ENCODE data around the gene PDE1C.

Gene PDE1C

GRCh38 chr7:31986878-31987518 lies 83.2 kb downstream of the PDE1C start:
- peak; percentile 84 for DNase-seq

- no peak for DNase-seq
Measured at GRCh38 chr7:31982962-31983361, 87.2 kb downstream of the PDE1C start.

GRCh38 chr7:31981874-31982390 lies 88.3 kb downstream of the PDE1C start:
- no peak for DNase-seq

- no peak for DNase-seq
Measured at GRCh38 chr7:31979690-31980330, 90.4 kb downstream of the PDE1C start.

GRCh38 chr7:31975546-31975945 lies 94.7 kb downstream of the PDE1C start:
- no peak for DNase-seq

GRCh38 chr7:31974351-31974750 lies 95.9 kb downstream of the PDE1C start:
- DNase-seq = no peak

- no peak for DNase-seq
Measured at GRCh38 chr7:31971049-31971667, 99.0 kb downstream of the PDE1C start.

- no peak for DNase-seq
Measured at GRCh38 chr7:31970501-31970900, 99.7 kb downstream of the PDE1C start.

GRCh38 chr7:31963569-31964175 lies 106.5 kb downstream of the PDE1C start:
- no peak for DNase-seq

- DNase-seq = no peak
Measured at GRCh38 chr7:31962246-31962645, 108.0 kb downstream of the PDE1C start.

GRCh38 chr7:31958226-31958625 lies 112.0 kb downstream of the PDE1C start:
- peak; percentile 76 for DNase-seq

- DNase-seq = peak; percentile 38
Measured at GRCh38 chr7:31957756-31958155, 112.5 kb downstream of the PDE1C start.

GRCh38 chr7:31957090-31957720 lies 113.0 kb downstream of the PDE1C start:
- DNase-seq = peak; percentile 63

GRCh38 chr7:31955641-31956040 lies 114.6 kb downstream of the PDE1C start:
- DNase-seq = no peak

- no peak for DNase-seq
Measured at GRCh38 chr7:31955021-31955420, 115.2 kb downstream of the PDE1C start.

GRCh38 chr7:31954500-31954899 lies 115.7 kb downstream of the PDE1C start:
- no peak for DNase-seq

- DNase-seq = no peak
Measured at GRCh38 chr7:31953432-31953831, 116.8 kb downstream of the PDE1C start.

GRCh38 chr7:31950091-31950755 lies 120.0 kb downstream of the PDE1C start:
- DNase-seq = peak; percentile 75

- DNase-seq = peak; percentile 94
Measured at GRCh38 chr7:31948029-31948428, 122.2 kb downstream of the PDE1C start.

GRCh38 chr7:31940167-31940566 lies 130.0 kb downstream of the PDE1C start:
- no peak for DNase-seq

GRCh38 chr7:31939076-31939475 lies 131.1 kb downstream of the PDE1C start:
- DNase-seq = no peak

- peak; percentile 87 for DNase-seq
Measured at GRCh38 chr7:31938650-31939049, 131.6 kb downstream of the PDE1C start.

- no peak for DNase-seq
Measured at GRCh38 chr7:31937982-31938381, 132.2 kb downstream of the PDE1C start.

All from HCEC 1CT (cell line).